Right forelimb (tissue), 1 donor: ENCODE data around the gene IL23R.

Experiments
- DNase-seq: peaks from one replicate; pipeline ENCODE4 v3.0.0-alpha.2; 2018

IL23R gene

GRCh38 chr1:67307251-67308060, 141.2 kb downstream of the IL23R start, which contains the start of gene IL12RB2:
IL12RB2 (plus strand) TSS chr1:67307873; CDS start chr1:67320369, 12,496 bp downstream.
- peak; percentile 51 for DNase-seq

- no peak for DNase-seq
Observed at GRCh38 chr1:67308136-67308535, 141.9 kb downstream of the IL23R start.
